Measurements from ENCODE around the gene SYNGR3.
A peak's percentile ranks its signal among the peaks of the same experiment; 100 is the strongest.

The SYNGR3 gene

DNA sequence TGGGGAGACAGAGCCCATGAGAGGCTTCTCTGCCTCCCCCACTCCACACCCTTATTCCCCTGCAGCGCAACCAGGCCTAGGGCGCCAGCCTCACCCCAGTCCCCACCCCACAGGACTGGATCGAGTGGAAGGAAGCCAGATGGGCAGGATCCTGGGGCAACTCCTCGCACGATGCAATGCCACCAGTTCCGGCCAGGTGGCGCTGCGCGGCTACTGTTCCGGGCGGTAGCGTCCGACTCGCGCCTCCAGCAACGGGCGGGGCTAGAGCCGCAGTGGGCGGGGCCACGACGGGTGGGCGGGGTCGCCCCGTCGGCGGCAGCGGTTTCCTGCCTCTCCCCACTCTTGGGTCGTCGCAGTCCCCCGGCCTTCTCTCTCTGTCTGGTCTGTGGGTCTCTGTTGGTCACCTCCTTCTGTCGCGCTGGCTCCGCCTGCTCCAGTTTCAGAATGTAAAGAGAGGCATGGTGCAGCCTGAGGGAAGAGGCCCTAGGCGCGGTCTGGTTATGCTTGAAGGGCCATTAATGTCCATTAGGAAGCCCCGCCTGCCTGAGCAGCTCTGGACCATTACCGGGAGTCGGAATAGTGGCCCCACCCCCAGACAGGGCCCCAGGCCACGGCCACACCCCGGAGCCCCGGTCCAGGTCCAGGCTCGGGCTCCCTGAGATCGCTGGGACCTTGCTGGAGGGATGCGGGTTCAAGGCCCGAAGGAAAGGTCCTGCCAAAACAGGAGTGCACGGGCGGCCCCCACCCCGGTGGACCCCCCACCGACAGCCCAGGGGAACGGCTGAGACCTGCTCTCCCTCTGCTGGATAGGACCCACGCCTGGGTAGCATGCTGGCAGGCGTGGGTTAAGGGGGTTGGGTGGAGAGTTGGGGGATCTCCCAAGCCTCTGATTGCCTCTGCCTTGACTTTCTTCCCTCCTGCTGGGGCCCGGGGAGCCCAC is 33.6 kb downstream of the SYNGR3 start:
- no peak overlapping the region; the same call in 1 of the 2 replicates for H3K4me3 ChIP-seq (replicated peaks; ENCODE audit: low read depth, low read length)
- no peak for DNase-seq (ENCODE audit: extremely low read depth, low read depth)
- TF ChIP-seq, protein P1, sequence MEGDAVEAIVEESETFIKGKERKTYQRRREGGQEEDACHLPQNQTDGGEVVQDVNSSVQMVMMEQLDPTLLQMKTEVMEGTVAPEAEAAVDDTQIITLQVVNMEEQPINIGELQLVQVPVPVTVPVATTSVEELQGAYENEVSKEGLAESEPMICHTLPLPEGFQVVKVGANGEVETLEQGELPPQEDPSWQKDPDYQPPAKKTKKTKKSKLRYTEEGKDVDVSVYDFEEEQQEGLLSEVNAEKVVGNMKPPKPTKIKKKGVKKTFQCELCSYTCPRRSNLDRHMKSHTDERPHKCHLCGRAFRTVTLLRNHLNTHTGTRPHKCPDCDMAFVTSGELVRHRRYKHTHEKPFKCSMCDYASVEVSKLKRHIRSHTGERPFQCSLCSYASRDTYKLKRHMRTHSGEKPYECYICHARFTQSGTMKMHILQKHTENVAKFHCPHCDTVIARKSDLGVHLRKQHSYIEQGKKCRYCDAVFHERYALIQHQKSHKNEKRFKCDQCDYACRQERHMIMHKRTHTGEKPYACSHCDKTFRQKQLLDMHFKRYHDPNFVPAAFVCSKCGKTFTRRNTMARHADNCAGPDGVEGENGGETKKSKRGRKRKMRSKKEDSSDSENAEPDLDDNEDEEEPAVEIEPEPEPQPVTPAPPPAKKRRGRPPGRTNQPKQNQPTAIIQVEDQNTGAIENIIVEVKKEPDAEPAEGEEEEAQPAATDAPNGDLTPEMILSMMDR (IDR thresholded peaks at IDR 0.05; ENCODE audit: low read depth, low read length, missing control alignments) = peak; percentile 86

GRCh38 chr16:2024032-2024420 is 34.3 kb downstream of the SYNGR3 start:
- DNase-seq (ENCODE audit: extremely low read depth, low read depth) = no peak
- TF ChIP-seq, protein P1 (IDR thresholded peaks at IDR 0.05; ENCODE audit: low read depth, low read length, missing control alignments) = no peak
- H3K4me3 ChIP-seq (replicated peaks; ENCODE audit: low read depth, low read length) = no peak overlapping the region

DNA sequence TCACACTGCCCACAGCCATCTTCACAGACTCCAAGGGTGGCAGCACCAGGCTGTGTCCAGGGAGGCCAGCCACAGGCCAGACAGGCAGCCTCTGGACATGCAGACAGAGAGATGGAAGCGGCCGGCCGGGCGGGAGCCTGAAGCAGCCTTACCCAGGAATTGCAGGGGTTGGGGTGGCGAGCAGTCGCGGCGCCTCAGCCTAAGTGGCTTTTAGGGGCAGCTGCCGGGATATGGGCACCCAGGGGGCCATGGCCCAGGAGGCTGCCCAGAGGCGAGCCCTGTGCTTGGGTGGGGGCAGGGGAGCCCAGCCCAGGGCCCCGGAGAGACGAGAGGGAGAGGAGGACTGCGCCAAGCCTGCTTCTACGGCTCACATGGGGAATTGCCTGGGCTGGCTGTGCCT is 35.5 kb downstream of the SYNGR3 start:
- no peak overlapping the region for H3K4me3 ChIP-seq (replicated peaks; ENCODE audit: low read depth, low read length)
- DNase-seq (ENCODE audit: extremely low read depth, low read depth) = no peak
- TF ChIP-seq, protein P1 (IDR thresholded peaks at IDR 0.05; ENCODE audit: low read depth, low read length, missing control alignments) = no peak

DNA sequence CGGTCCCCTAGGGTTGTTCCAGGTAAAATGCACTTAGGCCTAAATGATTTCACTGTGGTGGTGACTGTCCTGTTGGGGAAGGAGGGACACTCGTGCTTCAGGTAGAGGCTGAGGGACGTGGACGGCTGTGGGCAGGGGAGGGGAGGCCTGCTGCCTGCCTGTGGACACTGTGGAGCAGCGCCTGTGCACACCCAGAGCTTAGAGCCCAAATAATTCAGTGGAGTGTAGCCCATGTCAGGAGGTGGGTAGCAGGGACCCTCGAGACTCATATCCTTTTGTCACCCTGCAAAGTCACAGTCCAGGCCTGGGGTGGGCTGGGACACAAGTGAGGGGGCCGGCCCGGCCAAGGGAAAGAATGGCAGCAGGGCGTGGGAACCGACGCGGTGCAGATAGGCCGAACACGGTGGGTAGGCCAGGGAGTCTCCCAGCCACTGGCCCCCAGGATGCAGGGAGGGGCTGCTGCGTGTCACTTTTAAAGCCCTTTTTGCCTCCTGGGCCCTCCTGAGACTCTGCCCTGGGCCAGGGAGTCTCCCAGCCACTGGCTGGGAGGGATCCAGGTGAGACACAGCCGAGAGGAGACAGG is 36.2 kb downstream of the SYNGR3 start:
- DNase-seq (ENCODE audit: extremely low read depth, low read depth) = no peak
- H3K4me3 ChIP-seq (replicated peaks; ENCODE audit: low read depth, low read length) = no peak overlapping the region
- TF ChIP-seq, protein P1 (IDR thresholded peaks at IDR 0.05; ENCODE audit: low read depth, low read length, missing control alignments) = no peak

DNA sequence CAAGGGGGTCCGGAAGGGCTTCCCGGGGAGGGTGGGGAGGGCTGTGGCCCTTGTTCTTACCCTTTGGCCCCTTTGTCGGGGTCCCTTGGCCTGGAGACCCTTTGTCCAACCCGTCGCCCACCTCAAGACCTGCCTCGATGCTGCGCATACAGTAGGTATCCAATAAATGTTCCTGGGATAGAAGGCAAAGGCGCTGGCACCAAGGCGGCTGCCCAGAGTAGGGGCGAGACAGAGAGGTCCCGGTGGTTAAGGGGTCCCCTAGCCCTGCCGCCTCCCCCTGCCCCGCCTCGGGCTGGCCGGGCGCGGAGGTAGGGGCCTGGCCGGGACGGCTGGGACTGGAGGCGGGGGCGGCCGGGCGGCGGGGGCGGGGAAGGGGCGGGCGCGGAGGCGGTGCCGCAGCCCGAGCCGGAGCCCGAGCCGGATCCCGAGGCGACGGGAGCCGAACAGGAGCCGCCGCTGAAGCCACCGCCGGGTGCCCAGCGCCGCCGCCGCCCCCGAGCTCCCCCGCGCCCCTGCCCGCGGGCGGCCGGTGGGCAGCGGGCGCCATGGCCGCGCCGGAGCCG is 36.8 kb downstream of the SYNGR3 start, which contains the start of gene NHERF2:
NHERF2 (plus strand) TSS at position 442 of the 563 bp plus-strand sequence; CDS start at position 546, 104 bp downstream.
- TF ChIP-seq, protein P1 (IDR thresholded peaks at IDR 0.05; ENCODE audit: low read depth, low read length, missing control alignments) = no peak
- peak within 1 kb of the TSS; percentile 64 for H3K4me3 ChIP-seq (replicated peaks; ENCODE audit: low read depth, low read length)
- no peak for DNase-seq (ENCODE audit: extremely low read depth, low read depth)

GRCh38 chr16:2027024-2028010 is 37.5 kb downstream of the SYNGR3 start:
- TF ChIP-seq, protein P1 (IDR thresholded peaks at IDR 0.05; ENCODE audit: low read depth, low read length, missing control alignments) = peak; percentile 6
- no peak for DNase-seq (ENCODE audit: extremely low read depth, low read depth)
- peak overlapping the region; percentile 64 for H3K4me3 ChIP-seq (replicated peaks; ENCODE audit: low read depth, low read length)

All from HFF-Myc (cell line).